ENCODE results near the gene ASB18.
A peak's percentile ranks its signal among the peaks of the same experiment; 100 is the strongest.

Gene ASB18

DNA sequence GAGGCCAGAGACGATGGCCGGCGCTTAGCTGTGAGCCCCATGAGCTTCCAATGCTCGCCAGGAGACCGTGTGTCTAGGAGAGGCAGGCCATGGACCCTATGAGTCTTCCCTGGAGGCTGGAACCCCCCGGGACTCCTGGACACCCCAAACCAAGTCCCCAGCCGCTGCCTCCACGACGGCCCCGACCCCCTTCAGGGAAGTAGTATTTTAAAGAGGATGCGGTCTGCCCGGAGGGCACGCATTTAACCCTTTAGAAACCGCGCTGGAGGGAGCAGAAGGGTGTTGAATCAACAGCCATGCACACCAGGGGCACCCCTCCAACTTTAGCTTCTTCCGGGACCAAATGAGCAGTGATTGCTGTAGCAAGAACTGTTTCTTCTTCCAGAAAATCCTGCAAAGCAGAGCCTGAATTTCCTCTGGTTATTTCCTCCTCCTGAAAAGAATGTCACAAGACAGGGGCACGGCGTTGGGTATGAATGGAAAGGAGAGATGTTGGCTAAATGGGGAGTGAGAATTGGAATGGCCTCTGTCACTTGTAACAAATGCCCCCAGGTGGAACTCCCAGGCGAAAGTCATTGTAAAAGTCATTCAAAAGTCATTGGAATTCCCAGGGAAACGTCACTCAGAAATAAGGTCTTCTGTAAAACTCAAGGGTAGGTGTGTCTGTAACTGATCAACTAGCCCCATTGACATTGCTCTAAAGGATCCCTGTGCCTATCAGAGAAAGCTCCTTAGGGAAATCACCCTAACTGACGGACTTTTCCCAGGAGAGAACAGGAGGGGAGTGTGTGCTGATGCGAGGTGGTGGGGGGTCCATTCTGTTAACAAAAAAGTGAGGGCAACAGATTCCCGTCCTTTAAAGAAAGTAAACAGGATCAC lies 90.2 kb downstream of the ASB18 start:
- Mint-ChIP-seq H3K36me3 (ENCODE audit: low read depth) (no peaks in the 10 kb centered on the region), H3K27ac (no peak overlapping the region), H3K4me3 (peak overlapping the region in 1 of 3 experiments; percentile 9), H3K4me1 (peaks cover 31% of the 10 kb centered on the region), H3K27me3 (ENCODE audit: low read depth) (peaks cover 99% of the 10 kb centered on the region), H3K9me3 (no peaks in the 10 kb centered on the region)
- TF ChIP-seq, protein P1, sequence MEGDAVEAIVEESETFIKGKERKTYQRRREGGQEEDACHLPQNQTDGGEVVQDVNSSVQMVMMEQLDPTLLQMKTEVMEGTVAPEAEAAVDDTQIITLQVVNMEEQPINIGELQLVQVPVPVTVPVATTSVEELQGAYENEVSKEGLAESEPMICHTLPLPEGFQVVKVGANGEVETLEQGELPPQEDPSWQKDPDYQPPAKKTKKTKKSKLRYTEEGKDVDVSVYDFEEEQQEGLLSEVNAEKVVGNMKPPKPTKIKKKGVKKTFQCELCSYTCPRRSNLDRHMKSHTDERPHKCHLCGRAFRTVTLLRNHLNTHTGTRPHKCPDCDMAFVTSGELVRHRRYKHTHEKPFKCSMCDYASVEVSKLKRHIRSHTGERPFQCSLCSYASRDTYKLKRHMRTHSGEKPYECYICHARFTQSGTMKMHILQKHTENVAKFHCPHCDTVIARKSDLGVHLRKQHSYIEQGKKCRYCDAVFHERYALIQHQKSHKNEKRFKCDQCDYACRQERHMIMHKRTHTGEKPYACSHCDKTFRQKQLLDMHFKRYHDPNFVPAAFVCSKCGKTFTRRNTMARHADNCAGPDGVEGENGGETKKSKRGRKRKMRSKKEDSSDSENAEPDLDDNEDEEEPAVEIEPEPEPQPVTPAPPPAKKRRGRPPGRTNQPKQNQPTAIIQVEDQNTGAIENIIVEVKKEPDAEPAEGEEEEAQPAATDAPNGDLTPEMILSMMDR (IDR thresholded peaks at IDR 0.05; ENCODE audit: unreplicated experiment in 3 of 3): no peak

DNA sequence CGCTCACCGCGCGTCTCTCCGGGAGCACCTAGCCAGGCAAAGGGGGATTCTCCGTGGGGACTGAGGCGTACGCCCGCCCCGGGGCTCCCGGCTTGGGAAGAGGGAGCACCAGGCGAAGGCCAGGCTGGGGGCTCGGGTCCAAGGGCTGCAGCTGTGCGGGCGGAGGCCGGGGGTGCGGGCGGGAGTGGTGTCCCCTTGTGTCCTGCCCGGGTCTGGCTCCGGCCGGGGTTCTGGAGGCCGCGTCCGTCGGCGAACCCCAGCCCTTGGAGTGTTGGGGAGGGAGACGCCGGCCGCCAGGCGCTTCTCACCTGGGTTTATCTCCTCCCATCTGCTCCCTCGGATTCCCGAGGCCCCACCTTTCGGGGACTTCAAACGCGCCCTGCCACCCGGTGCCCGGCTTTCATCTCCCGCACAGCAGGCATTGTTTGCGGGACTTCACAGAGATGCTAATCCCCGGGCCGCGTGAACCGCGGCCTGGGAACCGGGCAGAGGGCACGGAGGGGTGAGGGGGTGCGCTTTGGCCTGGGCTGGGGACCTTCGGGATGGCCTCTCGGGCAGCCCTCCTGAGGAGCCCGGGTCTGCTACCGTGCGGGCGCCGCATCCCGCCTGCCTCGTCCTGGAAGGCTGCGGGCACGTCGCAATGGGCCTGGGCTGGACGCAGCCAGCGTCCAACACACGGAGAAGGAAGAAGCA lies 91.0 kb downstream of the ASB18 start:
- Mint-ChIP-seq H3K4me3 (no peak overlapping the region), H3K27me3 (ENCODE audit: low read depth) (peaks cover 96% of the 10 kb centered on the region), H3K36me3 (ENCODE audit: low read depth) (no peaks in the 10 kb centered on the region)

DNA sequence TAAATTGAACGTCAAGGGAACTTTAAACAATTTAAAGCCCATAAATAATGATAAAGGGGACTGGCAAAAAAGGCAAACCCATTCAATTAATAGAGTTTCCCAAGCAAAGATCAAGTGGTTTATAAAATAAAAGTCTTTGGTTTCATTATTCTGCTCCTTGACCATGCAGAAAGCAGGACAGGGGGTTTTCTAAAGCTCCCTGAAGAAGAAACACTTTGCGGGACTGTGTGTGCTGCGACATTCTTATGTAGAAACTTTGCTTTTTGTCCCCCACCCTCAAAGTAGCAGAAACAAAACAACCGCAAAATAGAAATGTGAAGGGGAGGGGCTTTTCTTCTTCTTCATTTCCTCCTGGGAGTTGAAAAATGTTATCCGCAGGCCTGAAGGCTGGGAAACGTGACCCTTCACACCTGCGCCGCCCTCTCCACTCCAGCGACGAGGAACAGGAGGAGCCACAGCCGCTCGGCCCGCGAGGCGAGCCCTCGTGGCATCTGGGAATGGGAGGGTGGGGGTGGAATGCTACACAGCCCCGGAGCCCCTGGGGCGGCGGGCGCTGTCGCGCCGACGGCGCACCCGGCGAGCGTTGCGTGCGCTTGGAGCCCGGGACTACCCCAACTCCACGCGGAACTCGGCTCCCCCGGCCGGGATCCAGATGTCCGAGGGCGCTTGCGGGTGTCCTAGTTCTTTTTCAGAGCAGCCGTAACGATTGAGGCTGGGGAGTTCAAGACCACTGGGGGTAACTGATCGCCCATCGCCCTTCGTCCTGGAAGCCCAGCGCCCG lies 91.8 kb downstream of the ASB18 start:
- TF ChIP-seq, protein P1 (IDR thresholded peaks at IDR 0.05; ENCODE audit: unreplicated experiment in 3 of 3): no peak
- H3K4me3 Mint-ChIP-seq: peak overlapping the region in 1 of 3 experiments; percentile 54
- H3K36me3 Mint-ChIP-seq (ENCODE audit: low read depth): no peaks in the 10 kb centered on the region

More for the DNA sequence above, 91.0 kb downstream of the ASB18 start:
- Mint-ChIP-seq H3K9me3 (no peaks in the 10 kb centered on the region), H3K4me1 (peaks cover 29% of the 10 kb centered on the region), H3K27ac (no peak overlapping the region)
- TF ChIP-seq, protein P1 (IDR thresholded peaks at IDR 0.05; ENCODE audit: unreplicated experiment in 3 of 3): no peak

DNA sequence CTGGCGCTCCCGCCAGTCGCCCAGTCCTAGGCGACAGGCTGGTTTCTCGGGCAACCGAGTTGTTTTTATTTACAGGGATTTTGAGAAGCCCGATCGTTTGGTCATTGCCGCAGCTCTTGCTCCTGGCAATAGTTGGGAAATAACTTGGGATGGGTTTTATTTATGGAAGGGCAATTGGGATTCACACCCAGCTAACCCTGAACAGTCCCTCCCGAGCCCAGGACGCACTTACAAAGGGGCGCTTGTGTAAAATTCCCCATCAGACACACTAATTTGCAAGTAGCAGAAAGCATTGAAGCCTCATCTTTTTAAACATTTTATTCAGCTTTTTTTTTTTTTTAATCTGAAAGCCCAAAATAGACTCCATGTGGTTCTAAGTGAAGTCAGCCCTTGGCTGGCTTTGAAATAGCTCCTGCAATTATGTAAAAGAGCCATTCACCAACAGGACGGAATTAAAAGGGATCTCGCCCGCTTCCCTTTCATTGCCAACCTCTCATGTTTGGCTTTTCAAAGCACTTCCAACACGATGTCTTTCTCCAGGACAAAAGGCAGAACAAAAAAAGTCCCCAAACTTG lies 92.4 kb downstream of the ASB18 start:
- Mint-ChIP-seq H3K27me3 (ENCODE audit: low read depth) (peaks cover 96% of the 10 kb centered on the region), H3K27ac (no peak overlapping the region), H3K4me3 (peak overlapping the region in 2 of 3 experiments; percentile 4 to 54), H3K4me1 (peaks cover 31% of the 10 kb centered on the region), H3K9me3 (no peaks in the 10 kb centered on the region), H3K36me3 (ENCODE audit: low read depth) (no peaks in the 10 kb centered on the region)
- TF ChIP-seq, protein P1 (IDR thresholded peaks at IDR 0.05; ENCODE audit: unreplicated experiment in 3 of 3): no peak

More for the DNA sequence above, 91.8 kb downstream of the ASB18 start:
- Mint-ChIP-seq H3K27me3 (ENCODE audit: low read depth) (peaks cover 95% of the 10 kb centered on the region), H3K9me3 (no peaks in the 10 kb centered on the region), H3K27ac (no peak overlapping the region), H3K4me1 (peaks cover 29% of the 10 kb centered on the region)

DNA sequence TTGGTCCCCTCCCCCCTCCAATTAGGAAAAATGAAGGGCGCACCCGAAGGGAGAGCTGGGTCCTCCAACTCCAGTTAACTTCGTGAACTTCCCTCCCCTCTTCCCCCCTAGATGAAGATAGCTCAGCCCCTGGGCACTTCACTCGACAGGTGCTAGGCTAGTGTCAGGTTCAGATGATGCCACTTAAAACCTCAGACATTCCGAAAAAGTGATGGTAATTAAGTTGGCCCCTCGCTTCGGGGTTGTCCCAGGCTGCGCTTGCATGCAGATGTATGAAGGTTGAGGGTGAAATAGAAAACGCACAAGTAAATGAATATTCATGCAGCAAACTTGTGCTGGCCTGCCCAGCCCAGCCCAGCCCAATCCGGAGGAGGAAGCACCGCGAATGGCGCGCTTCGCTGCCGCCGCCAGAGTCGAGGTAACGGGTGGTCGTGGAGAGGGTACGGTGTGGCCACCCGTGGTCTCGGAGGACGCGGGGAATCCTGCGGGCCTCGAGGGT lies 93.0 kb downstream of the ASB18 start:
- Mint-ChIP-seq H3K9me3 (no peaks in the 10 kb centered on the region), H3K4me1 (peaks cover 37% of the 10 kb centered on the region), H3K4me3 (peak overlapping the region in 2 of 3 experiments; percentile 12 to 17), H3K27me3 (ENCODE audit: low read depth) (peaks cover 96% of the 10 kb centered on the region), H3K36me3 (ENCODE audit: low read depth) (no peaks in the 10 kb centered on the region), H3K27ac (no peak overlapping the region)
- TF ChIP-seq, protein P1 (IDR thresholded peaks at IDR 0.05; ENCODE audit: unreplicated experiment in 3 of 3): no peak

Data from nephron (organoid).